Measurements from ENCODE around the gene CALML5.

- TF ChIP-seq, protein P1, sequence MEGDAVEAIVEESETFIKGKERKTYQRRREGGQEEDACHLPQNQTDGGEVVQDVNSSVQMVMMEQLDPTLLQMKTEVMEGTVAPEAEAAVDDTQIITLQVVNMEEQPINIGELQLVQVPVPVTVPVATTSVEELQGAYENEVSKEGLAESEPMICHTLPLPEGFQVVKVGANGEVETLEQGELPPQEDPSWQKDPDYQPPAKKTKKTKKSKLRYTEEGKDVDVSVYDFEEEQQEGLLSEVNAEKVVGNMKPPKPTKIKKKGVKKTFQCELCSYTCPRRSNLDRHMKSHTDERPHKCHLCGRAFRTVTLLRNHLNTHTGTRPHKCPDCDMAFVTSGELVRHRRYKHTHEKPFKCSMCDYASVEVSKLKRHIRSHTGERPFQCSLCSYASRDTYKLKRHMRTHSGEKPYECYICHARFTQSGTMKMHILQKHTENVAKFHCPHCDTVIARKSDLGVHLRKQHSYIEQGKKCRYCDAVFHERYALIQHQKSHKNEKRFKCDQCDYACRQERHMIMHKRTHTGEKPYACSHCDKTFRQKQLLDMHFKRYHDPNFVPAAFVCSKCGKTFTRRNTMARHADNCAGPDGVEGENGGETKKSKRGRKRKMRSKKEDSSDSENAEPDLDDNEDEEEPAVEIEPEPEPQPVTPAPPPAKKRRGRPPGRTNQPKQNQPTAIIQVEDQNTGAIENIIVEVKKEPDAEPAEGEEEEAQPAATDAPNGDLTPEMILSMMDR (conservative IDR thresholded peaks at IDR 0.05; ENCODE audit: low read length), result no peak
- TF ChIP-seq EZH2phosphoT487 (IDR thresholded peaks at IDR 0.05; ENCODE audit: borderline replicate concordance, low read depth, low read length), result no peak
Measured at GRCh38 chr10:5515948-5516761, 16.8 kb upstream of the CALML5 start.
